CD4-positive, alpha-beta T cell treated with Interleukin-15 for 4 hours (primary cell): ENCODE measurements around the gene GATB.
"Not testable (repeated sequence)": the region's sequence is repeated elsewhere in the genome, so short reads cannot be mapped to it uniquely, and the experiment has no call there.

Experiments used
- DNase-seq: peaks from one replicate; pipeline ENCODE4 v3.0.0-alpha.2; 2020; ENCODE audit warnings: low spot score

The GATB gene

GRCh38 chr4:151731670-151732069 lies 29.1 kb downstream of the GATB start:
- DNase-seq = not testable (repeated sequence)

GRCh38 chr4:151729731-151730559 lies 30.9 kb downstream of the GATB start:
- no peak for DNase-seq

DNA sequence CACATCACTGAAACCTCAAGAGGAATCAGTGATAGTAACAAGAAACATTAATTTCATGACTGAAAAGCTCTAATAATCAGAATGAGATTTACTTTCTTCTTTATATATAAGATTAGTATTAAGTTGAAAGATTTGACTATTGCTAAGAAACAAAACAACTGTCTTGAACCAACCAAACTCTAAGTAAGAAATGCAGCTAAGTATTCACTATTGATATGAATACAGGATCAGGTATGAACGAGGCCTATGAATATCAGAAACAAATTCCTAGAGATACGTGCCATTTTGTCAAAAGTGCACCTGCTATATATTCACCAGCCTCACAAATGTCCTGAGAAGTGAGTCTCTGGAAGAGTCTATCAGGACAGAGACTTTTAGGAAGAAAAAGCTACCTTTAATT lies 32.1 kb downstream of the GATB start:
- no peak for DNase-seq

DNA sequence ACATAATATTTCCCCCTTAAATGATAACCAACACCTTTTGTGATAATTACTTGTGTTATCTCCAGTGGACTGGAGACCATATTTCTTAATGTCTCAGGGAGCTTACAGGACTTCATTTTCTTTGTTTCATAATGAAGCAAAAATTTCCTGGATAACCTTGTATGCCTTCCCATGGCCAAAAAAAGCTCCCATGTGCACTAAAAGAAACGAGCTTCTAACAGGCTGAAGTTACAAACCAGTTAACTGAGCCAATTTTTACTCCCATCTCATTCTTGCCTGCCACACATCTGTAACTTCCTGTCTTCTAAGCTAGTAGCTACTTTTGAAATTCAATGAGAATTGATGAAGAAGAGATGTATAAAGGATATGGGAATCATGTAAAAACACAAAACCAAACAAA lies 32.8 kb downstream of the GATB start:
- no peak for DNase-seq

GRCh38 chr4:151727365-151727764 lies 33.4 kb downstream of the GATB start:
- DNase-seq = no peak

DNA sequence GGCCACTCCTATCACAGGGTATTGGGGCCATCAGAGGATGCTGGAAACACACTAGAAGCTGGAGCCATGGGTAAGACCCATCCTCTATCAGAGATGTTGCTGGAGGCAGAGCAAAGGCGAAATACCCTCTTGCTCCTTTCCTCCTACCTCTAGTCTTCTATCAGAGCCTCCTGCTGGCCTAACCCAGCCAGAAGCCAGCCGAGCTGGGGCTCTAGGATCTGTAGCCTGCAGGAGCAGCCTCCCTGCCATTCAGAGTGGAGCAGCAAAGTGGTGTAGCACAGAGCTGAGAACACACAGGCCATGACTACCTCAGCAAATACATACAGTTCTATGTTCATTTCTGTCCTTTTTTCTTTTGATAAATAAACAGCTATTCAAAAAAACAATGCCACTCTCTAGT lies 35.7 kb downstream of the GATB start:
- DNase-seq = no peak

DNA sequence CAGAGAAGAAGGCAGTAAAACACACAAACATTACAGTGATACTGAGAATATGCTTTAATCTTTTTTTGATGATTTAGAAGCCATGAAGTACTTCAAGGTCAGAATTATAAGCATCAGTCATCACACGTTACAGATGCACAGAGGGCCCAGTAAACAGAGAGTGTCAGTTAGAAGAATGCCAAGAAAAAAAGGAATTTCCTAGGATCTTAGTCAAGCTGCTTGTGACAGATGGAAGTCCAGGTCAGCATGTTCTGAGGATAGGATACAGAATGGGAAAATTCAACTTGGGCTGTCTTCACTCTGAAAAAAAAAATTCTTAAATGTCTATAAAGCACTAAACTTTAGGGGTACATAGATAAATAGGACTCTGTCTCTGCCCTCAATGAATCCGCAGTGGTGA lies 38.9 kb downstream of the GATB start:
- no peak for DNase-seq

DNA sequence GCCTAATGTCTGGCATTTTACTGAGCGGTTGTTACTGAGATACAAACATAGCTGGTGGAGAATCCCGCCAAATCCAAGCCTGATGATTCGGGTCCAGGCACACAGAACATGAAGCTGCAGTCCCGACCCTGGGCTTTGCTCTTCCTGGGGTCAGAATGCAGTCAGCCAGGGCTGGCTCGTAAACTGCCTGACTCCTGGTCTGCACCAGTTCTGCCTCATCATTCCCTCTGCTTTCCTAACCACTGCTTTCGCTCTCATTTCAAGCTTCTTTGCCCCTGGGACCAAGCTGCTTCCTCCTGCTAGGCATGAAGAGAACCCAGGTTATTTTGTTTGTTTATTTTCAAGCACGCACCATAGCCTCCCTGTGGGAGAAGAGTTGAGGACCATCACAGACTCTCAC lies 39.3 kb downstream of the GATB start:
- DNase-seq = no peak

DNA sequence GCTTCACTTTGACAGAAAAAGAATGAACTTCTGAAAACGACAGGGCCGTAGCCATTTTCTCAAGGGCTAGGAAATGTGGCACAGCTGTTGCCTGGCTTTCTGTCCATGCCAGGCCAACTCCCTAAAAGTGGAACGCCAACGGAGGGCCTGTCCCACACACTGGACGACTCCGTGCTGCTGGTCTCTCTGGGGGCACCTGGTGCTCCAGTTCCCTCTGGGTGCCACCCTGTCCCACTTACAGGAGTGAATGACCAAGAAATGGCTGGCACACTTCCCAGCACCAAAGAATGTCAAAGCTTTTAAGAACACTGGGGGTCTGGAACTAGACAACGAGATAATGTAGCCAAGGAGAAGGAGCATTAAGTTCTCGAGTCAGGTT lies 40.9 kb downstream of the GATB start:
- no peak for DNase-seq

GRCh38 chr4:151718984-151719955 lies 41.5 kb downstream of the GATB start:
- DNase-seq = no peak

DNA sequence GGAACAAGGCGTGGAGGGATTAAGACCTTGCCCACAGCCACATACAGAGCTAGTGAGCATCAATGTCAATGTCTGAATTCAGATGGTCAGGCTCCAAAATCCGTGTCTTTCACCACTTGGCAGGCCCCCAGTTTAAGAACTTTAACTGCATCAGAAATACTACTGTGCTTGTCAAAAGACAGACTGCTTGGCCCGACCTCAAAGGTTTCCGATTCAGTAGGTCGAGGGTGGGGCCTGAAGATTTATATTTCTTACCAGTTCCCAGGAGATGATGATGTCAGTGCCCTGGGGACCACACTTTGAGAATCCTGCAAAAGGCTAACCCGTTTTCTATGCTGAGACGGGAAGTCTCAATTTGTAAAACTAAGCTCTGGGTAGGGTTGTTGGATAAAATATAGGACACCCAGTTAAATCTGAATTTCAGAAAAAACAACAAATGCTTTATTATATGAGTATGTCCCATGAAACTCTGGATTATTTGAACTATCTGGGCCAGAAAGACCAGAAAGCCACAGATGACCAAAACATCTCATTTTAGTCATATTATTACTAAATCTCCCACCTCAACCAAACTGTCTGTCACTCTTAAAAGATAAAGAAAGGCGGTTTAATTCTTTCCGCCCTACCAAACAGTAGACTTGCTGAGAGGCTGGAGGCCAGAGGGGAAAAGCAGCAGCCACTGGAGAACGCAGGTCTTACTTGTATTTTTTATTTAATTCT lies 42.7 kb downstream of the GATB start:
- no peak for DNase-seq

DNA sequence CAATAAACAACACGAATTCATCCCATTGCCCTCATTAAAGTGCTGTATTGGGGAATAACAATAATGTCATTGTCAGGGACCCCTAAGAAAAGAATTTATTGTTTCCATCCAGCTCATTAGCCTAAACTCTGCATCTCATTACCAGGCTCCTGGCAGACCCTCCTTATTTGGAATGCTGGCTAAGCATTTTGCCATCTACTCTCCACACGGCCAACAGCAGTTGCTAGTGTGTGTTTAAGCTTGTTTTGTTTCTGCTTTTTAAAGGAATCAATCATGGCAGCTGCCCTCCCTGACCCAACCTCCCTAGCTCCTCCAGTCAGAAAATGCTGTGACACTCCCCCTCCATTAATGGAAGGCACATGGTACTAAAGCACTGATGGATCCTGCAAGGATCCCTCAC lies 43.5 kb downstream of the GATB start:
- DNase-seq = no peak

GRCh38 chr4:151716324-151716723 lies 44.5 kb downstream of the GATB start:
- no peak for DNase-seq

- no peak for DNase-seq
These were observed 44.9 kb downstream of the GATB start for GRCh38 chr4:151715881-151716280.

- DNase-seq = no peak
These were observed 48.0 kb downstream of the GATB start for GRCh38 chr4:151712777-151713176.

DNA sequence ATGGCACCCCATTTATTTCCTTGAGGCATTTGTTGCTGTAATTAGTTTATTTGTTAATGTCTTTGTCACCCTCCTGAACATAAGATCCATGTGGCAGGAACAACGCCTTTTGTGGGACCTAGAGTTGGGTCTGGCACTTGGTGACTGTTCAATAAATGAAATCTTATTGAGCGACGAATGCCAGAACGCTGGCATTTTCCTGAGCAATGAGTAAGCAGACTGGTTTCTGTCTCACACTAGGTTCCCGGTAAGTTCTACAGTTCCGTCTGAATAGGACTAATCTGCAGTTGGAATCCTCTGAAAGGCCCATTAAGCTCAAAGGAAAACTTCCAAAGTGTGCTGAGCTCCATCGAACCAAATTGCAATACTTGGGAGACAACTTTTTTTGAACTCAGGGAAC lies 49.2 kb downstream of the GATB start:
- DNase-seq = no peak

- no peak for DNase-seq
These were observed 51.2 kb downstream of the GATB start for GRCh38 chr4:151709587-151709986.

DNA sequence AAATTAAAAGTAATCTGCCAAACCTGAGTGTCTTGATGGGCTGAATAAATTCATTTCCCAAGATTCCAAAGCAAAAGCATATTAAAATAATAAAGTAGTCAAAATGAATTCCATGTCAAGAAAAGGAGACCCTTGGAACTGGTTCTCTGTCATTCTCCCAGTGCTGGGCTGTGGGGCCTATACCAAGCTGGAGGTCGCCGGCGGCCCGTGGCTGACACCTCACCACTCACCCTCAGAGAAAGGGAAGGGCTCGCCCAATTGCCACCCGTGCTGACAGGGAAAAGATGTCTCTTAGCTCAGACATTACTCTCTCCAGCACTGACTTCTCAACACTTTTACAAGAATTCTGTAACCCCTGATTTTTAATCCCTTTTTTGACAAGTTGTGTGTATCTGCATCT lies 51.7 kb downstream of the GATB start:
- no peak for DNase-seq

DNA sequence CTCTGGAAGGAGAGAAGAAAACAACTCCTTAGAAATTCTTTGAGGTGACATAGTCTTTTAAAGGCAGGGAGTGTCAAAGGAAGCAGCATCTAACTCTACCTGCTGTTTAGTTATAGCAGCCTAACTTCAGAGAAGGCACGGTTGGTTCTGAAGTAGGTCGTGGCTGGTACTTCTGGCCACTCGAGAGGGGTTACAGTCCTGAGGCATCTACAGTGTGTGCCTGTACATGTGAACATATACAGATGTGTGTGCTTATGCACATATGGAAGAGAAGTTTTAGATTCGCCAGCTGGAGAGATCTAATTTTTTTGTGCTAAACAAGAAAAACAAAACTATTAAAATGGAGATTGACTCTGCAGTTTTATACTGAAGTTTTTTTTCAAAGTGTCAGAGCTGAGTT lies 52.7 kb downstream of the GATB start:
- no peak for DNase-seq

- no peak for DNase-seq
These were observed 57.4 kb downstream of the GATB start for GRCh38 chr4:151703401-151703800.

GRCh38 chr4:151702256-151702655 lies 58.6 kb downstream of the GATB start:
- DNase-seq = no peak

GRCh38 chr4:151700566-151701316 lies 60.1 kb downstream of the GATB start:
- no peak for DNase-seq
